HepG2 (cell line): Measurements from ENCODE around the gene HNRNPA2B1. TPM values are rescaled to one million over a fixed set of nuclear protein-coding genes. Genes with fewer than 3 reads are reported as not detected.

Experiments
- HCFC1 ChIP-seq: fragments of 150-350 bp; IDR thresholded peaks from 2 replicates; pipeline ENCODE4 v1.6.1; 2014; ENCODE audit warnings: low read depth, low read length
- HOXA9 ChIP-seq: sonication (generic); formaldehyde crosslinking; IDR thresholded peaks from 2 replicates; pipeline ENCODE4 v1.8.1; 2022; ENCODE audit warnings: missing genetic modification reagents, mild to moderate bottlenecking, moderate library complexity, borderline replicate concordance
- IRX3 ChIP-seq: sonication (generic); formaldehyde crosslinking; IDR thresholded peaks from 2 replicates; pipeline ENCODE4 v1.8.1; 2023; ENCODE audit warnings: mild to moderate bottlenecking, low read depth, missing genetic modification reagents, borderline replicate concordance
- MED13 ChIP-seq: sonication (generic); formaldehyde crosslinking; IDR thresholded peaks from 2 replicates; pipeline ENCODE4 v1.5.0; 2020; ENCODE audit warnings: missing genetic modification reagents
- NKX3-1 ChIP-seq: sonication (generic); formaldehyde crosslinking; IDR thresholded peaks from 2 replicates; pipeline ENCODE4 v1.5.0; 2020; ENCODE audit warnings: missing genetic modification reagents
- RXRA ChIP-seq: sonication (generic); formaldehyde crosslinking; IDR thresholded peaks from 2 replicates; pipeline ENCODE4 v1.5.1; 2020; ENCODE audit warnings: missing genetic modification reagents
- TAF15 ChIP-seq: fragments of 200-400 bp; formaldehyde crosslinking; IDR thresholded peaks from one replicate; pipeline ENCODE4 v1.6.1; 2018; ENCODE audit warnings: mild to moderate bottlenecking, low read depth, low read length; ENCODE audit not compliant: poor library complexity, severe bottlenecking
- ZNF329 ChIP-seq: sonication (generic); formaldehyde crosslinking; IDR thresholded peaks from 2 replicates; pipeline ENCODE4 v1.9.0; 2021; ENCODE audit warnings: low read depth, mild to moderate bottlenecking, missing genetic modification reagents
- ZNF567 ChIP-seq: sonication (generic); formaldehyde crosslinking; IDR thresholded peaks from 2 replicates; pipeline ENCODE4 v1.8.1; 2023; ENCODE audit warnings: mild to moderate bottlenecking, missing genetic modification reagents, borderline replicate concordance
- ZNF598 ChIP-seq: sonication (generic); formaldehyde crosslinking; IDR thresholded peaks from 2 replicates; pipeline ENCODE4 v1.5.1; 2020; ENCODE audit warnings: mild to moderate bottlenecking, missing genetic modification reagents, borderline replicate concordance
- ZNF615 ChIP-seq: sonication (generic); formaldehyde crosslinking; IDR thresholded peaks from 2 replicates; pipeline ENCODE4 v1.5.0; 2020; ENCODE audit warnings: mild to moderate bottlenecking, missing genetic modification reagents, borderline replicate concordance
- ZNF660 ChIP-seq: sonication (generic); formaldehyde crosslinking; IDR thresholded peaks from 2 replicates; pipeline ENCODE4 v1.5.1; 2020; ENCODE audit warnings: mild to moderate bottlenecking, low read depth, missing genetic modification reagents, borderline replicate concordance
- ZNF761 ChIP-seq: sonication (generic); formaldehyde crosslinking; conservative IDR thresholded peaks from 2 replicates; pipeline ENCODE4 v1.4.0; 2020; ENCODE audit warnings: mild to moderate bottlenecking, missing genetic modification reagents
- ZNF83 ChIP-seq: sonication (generic); formaldehyde crosslinking; IDR thresholded peaks from 2 replicates; pipeline ENCODE4 v1.4.0; 2020; ENCODE audit warnings: missing genetic modification reagents, mild to moderate bottlenecking, borderline replicate concordance
- ZSCAN30 ChIP-seq: sonication (generic); formaldehyde crosslinking; IDR thresholded peaks from 2 replicates; pipeline ENCODE4 v1.5.0; 2020; ENCODE audit warnings: mild to moderate bottlenecking, missing genetic modification reagents
- polyA plus RNA-seq, 8 experiments: library from polyadenylated mRNA; depleted of rRNA in 3 of 8; stranded (reverse) in 7 of 8; unstranded in 1 of 8; fragments of >200 nt; fragmentation: Illumina TruSeq in 4 of 8; extraction: Trizol in 4 of 8; gene quantifications; 2 replicates each; pipeline versions ENCODE4 v1.2.1 to v1.2.3, GENCODE V29; 2011 to 2016; ENCODE audit warnings: low read depth in 4 of 8, missing spikeins in 1 of 8, mixed read lengths in 1 of 8; ENCODE audit not compliant: insufficient read depth in 1 of 8
- total RNA-seq, 5 experiments: library from RNA; depleted of rRNA; stranded (reverse); fragments of >200 nt; fragmentation: Illumina TruSeq; extraction: Trizol; gene quantifications; 2 replicates each; pipeline ENCODE4 v1.2.3, GENCODE V29; 2016; ENCODE audit warnings: low read depth in 1 of 5
- TF ChIP-seq, protein P1 (sequence below): sonication (generic); formaldehyde crosslinking; IDR thresholded peaks from 2 replicates; pipeline ENCODE4 v1.4.0; 2020; ENCODE audit warnings: mild to moderate bottlenecking, missing genetic modification reagents
- TF ChIP-seq, protein P2 (sequence below): sonication (generic); formaldehyde crosslinking; IDR thresholded peaks from 2 replicates; pipeline ENCODE4 v1.4.0; 2020; ENCODE audit warnings: missing genetic modification reagents
- TF ChIP-seq, protein P3 (sequence below): sonication (generic); formaldehyde crosslinking; IDR thresholded peaks from 2 replicates; pipeline ENCODE4 v1.4.0; 2020; ENCODE audit warnings: low read depth, mild to moderate bottlenecking, missing genetic modification reagents
- TF ChIP-seq, protein P4 (sequence below): IDR thresholded peaks from 2 replicates; pipeline ENCODE4 v1.6.1; 2016; ENCODE audit warnings: mild to moderate bottlenecking, missing biosample characterization, missing genetic modification reagents
- TF ChIP-seq, protein P5 (sequence below): IDR thresholded peaks from 2 replicates; pipeline ENCODE4 v1.6.1; 2018; ENCODE audit warnings: missing genetic modification reagents
- TF ChIP-seq, protein P6 (sequence below): fragments of 450-650 bp; IDR thresholded peaks from 2 replicates; pipeline ENCODE4 v1.6.1; 2017

The HNRNPA2B1 gene
- total and polyA plus RNA-seq, 2 of the 13 experiments (the other 11 are each of a cell fraction or from before 2014, with no cell fraction given), result 193 to 412 TPM

DNA sequence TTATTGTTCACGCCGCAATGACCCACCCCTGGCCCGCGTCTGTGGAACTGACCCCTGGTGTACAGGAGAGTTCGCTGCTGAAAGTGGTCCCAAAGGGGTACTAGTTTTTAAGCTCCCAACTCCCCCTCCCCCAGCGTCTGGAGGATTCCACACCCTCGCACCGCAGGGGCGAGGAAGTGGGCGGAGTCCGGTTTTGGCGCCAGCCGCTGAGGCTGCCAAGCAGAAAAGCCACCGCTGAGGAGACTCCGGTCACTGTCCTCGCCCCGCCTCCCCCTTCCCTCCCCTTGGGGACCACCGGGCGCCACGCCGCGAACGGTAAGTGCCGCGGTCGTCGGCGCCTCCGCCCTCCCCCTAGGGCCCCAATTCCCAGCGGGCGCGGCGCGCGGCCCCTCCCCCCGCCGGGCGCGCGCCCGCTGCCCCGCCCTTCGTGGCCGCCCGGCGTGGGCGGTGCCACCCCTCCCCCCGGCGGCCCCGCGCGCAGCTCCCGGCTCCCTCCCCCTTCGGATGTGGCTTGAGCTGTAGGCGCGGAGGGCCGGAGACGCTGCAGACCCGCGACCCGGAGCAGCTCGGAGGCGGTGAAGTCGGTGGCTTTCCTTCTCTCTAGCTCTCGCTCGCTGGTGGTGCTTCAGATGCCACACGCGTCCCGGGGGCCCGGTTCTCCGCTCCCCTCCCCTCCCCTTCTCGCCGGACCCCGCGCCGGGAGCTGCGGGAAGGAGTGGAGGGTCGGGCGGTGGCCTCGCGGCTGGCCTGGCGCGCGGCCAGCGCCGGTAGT lies 887 bp upstream of the HNRNPA2B1 start, which contains the start of gene CBX3 (continued):
- TF ChIP-seq, protein P1, sequence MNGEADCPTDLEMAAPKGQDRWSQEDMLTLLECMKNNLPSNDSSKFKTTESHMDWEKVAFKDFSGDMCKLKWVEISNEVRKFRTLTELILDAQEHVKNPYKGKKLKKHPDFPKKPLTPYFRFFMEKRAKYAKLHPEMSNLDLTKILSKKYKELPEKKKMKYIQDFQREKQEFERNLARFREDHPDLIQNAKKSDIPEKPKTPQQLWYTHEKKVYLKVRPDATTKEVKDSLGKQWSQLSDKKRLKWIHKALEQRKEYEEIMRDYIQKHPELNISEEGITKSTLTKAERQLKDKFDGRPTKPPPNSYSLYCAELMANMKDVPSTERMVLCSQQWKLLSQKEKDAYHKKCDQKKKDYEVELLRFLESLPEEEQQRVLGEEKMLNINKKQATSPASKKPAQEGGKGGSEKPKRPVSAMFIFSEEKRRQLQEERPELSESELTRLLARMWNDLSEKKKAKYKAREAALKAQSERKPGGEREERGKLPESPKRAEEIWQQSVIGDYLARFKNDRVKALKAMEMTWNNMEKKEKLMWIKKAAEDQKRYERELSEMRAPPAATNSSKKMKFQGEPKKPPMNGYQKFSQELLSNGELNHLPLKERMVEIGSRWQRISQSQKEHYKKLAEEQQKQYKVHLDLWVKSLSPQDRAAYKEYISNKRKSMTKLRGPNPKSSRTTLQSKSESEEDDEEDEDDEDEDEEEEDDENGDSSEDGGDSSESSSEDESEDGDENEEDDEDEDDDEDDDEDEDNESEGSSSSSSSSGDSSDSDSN (CRISPR knock-in tag), result peak; percentile 57; the same call in 1 of the 2 replicates
- TF ChIP-seq HOXA9 (CRISPR knock-in tag) (peak; percentile 63; the same call in 1 of the 2 replicates), ZNF660 (CRISPR knock-in tag) (no peak), ZNF615 (CRISPR knock-in tag) (no peak), ZNF567 (CRISPR knock-in tag) (no peak), IRX3 (0 out of 2 replicates have a peak, but pooled peaks have one; percentile 37), NKX3-1 (CRISPR knock-in tag) (no peak), ZSCAN30 (CRISPR knock-in tag) (no peak; the same call in 1 of the 2 replicates), HCFC1 (no peak), ZNF598 (CRISPR knock-in tag) (no peak), ZNF83 (CRISPR knock-in tag) (no peak), MED13 (CRISPR knock-in tag) (no peak), TAF15 (peak; percentile 25), RXRA (CRISPR knock-in tag) (no peak), ZNF761 (CRISPR knock-in tag) (no peak), ZNF329 (CRISPR knock-in tag) (no peak)
- TF ChIP-seq, protein P2, sequence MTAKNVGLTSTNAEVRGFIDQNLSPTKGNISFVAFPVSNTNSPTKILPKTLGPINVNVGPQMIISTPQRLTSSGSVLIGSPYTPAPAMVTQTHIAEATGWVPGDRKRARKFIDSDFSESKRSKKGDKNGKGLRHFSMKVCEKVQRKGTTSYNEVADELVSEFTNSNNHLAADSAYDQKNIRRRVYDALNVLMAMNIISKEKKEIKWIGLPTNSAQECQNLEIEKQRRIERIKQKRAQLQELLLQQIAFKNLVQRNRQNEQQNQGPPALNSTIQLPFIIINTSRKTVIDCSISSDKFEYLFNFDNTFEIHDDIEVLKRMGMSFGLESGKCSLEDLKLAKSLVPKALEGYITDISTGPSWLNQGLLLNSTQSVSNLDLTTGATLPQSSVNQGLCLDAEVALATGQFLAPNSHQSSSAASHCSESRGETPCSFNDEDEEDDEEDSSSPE (CRISPR knock-in tag), result peak; percentile 85
- TF ChIP-seq, protein P3, sequence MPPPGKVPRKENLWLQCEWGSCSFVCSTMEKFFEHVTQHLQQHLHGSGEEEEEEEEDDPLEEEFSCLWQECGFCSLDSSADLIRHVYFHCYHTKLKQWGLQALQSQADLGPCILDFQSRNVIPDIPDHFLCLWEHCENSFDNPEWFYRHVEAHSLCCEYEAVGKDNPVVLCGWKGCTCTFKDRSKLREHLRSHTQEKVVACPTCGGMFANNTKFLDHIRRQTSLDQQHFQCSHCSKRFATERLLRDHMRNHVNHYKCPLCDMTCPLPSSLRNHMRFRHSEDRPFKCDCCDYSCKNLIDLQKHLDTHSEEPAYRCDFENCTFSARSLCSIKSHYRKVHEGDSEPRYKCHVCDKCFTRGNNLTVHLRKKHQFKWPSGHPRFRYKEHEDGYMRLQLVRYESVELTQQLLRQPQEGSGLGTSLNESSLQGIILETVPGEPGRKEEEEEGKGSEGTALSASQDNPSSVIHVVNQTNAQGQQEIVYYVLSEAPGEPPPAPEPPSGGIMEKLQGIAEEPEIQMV, result 0 out of 2 replicates have a peak, but pooled peaks have one; percentile 5
- TF ChIP-seq, protein P4, sequence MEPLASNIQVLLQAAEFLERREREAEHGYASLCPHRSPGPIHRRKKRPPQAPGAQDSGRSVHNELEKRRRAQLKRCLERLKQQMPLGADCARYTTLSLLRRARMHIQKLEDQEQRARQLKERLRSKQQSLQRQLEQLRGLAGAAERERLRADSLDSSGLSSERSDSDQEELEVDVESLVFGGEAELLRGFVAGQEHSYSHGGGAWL (CRISPR knock-in tag), result peak; percentile 58; the same call in 1 of the 2 replicates
- TF ChIP-seq, protein P5, sequence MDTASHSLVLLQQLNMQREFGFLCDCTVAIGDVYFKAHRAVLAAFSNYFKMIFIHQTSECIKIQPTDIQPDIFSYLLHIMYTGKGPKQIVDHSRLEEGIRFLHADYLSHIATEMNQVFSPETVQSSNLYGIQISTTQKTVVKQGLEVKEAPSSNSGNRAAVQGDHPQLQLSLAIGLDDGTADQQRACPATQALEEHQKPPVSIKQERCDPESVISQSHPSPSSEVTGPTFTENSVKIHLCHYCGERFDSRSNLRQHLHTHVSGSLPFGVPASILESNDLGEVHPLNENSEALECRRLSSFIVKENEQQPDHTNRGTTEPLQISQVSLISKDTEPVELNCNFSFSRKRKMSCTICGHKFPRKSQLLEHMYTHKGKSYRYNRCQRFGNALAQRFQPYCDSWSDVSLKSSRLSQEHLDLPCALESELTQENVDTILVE (CRISPR knock-in tag), result peak; percentile 54; the same call in 1 of the 2 replicates
- TF ChIP-seq, protein P6, sequence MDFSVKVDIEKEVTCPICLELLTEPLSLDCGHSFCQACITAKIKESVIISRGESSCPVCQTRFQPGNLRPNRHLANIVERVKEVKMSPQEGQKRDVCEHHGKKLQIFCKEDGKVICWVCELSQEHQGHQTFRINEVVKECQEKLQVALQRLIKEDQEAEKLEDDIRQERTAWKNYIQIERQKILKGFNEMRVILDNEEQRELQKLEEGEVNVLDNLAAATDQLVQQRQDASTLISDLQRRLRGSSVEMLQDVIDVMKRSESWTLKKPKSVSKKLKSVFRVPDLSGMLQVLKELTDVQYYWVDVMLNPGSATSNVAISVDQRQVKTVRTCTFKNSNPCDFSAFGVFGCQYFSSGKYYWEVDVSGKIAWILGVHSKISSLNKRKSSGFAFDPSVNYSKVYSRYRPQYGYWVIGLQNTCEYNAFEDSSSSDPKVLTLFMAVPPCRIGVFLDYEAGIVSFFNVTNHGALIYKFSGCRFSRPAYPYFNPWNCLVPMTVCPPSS, result no peak
